Measurements from ENCODE around the gene CHAF1B.

- TF ChIP-seq CTCF (tag by site-specific recombination; IDR thresholded peaks at IDR 0.05) (no peak), SP2 (tag by site-specific recombination; IDR thresholded peaks at IDR 0.05) (no peak), ZSCAN30 (tag by site-specific recombination; IDR thresholded peaks at IDR 0.05) (no peak), ZNF513 (tag by site-specific recombination; IDR thresholded peaks at IDR 0.05) (no peak), ZNF830 (tag by site-specific recombination; IDR thresholded peaks at IDR 0.05; ENCODE audit: low read depth) (no peak), ZBTB26 (tag by site-specific recombination; optimal IDR thresholded peaks at IDR 0.05) (no peak), ZNF324 (tag by site-specific recombination; IDR thresholded peaks at IDR 0.05) (no peak), ZBTB10 (tag by site-specific recombination; IDR thresholded peaks at IDR 0.05) (no peak), SALL2 (tag by site-specific recombination; IDR thresholded peaks at IDR 0.05; ENCODE audit: borderline replicate concordance) (no peak), ZNF629 (tag by site-specific recombination; IDR thresholded peaks at IDR 0.05) (no peak)
Measured at GRCh38 chr21:36430841-36431240, 45.6 kb downstream of the CHAF1B start.
